Measurements from ENCODE around the gene CDH13. TPM values are rescaled to one million over a fixed set of nuclear protein-coding genes. Genes with fewer than 3 reads are reported as not detected.

CDH13 gene
- total and polyA plus RNA-seq, 2 donors (not counting 3 experiments of a cell fraction or from before 2014, with no cell fraction given) = 96.6 to 124 TPM

GRCh38 chr16:82736224-82736623 is 109.5 kb downstream of the CDH13 start:
- no peak overlapping the region for H3K27ac ChIP-seq (ENCODE audit: insufficient read depth, low read depth, low read length)
- intact Hi-C loops (cut with micrococcal nuclease) (no loop called here), dilution Hi-C loops (cut with MboI; ENCODE audit: extremely low pct_ligation_motif_present, low sequenced_read_pairs) (no loop called here)
- H3K4me2 ChIP-seq (ENCODE audit: insufficient read depth, low read length) = no peak overlapping the region
- H3K27me3 ChIP-seq (ENCODE audit: control insufficient read depth in 2 of 2, insufficient read depth in 2 of 2, low read length in 2 of 2) = no peaks in the 10 kb centered on the region
- TF ChIP-seq POLR2AphosphoS5 (IDR thresholded peaks at IDR 0.05; ENCODE audit: insufficient read depth, low read depth, low read length) (no peak), POLR2A (IDR thresholded peaks at IDR 0.05; ENCODE audit: low read depth, low read length) (no peak), FOS (IDR thresholded peaks at IDR 0.05; ENCODE audit: borderline replicate concordance, insufficient read depth, low read length) (no peak), GATA2 (IDR thresholded peaks at IDR 0.05; ENCODE audit: insufficient read depth, insufficient read length, low read depth, low read length) (no peak), MYC (IDR thresholded peaks at IDR 0.05; ENCODE audit: low read depth, low read length) (no peak), CTCF (IDR thresholded peaks at IDR 0.05; ENCODE audit: extremely low read depth in 1 of 2, insufficient read depth in 1 of 2, low read depth in 1 of 2, low read length in 2 of 2) (no peak), JUN (IDR thresholded peaks at IDR 0.05; ENCODE audit: borderline replicate concordance, insufficient read depth, insufficient read length, low read depth) (no peak), MAX (IDR thresholded peaks at IDR 0.05; ENCODE audit: insufficient read depth, insufficient read length) (no peak), EZH2 (IDR thresholded peaks at IDR 0.05; ENCODE audit: borderline replicate concordance, low read depth, low read length, severe bottlenecking) (no peak)
- H3K9me1 ChIP-seq (replicated peaks; ENCODE audit: control insufficient read depth, extremely low read depth, insufficient read depth, low read length) = no peaks in the 10 kb centered on the region
- H3K36me3 ChIP-seq (ENCODE audit: control insufficient read depth in 2 of 2, extremely low read depth in 1 of 2, insufficient read depth in 2 of 2, low read length in 2 of 2) = no peaks in the 10 kb centered on the region
- CTCF ChIA-PET = interaction anchor here (0.7 to 2.2 kb wide), 3 partner anchors 9 to 106 kb away, joined by 3 to 5 read pairs (median 4); no protein-coding TSS in a partner anchor
- POLR2A ChIA-PET = no interaction called here
- no peaks in the 10 kb centered on the region for H3K79me2 ChIP-seq (ENCODE audit: control insufficient read depth, insufficient read depth, low read length)
- no peaks in the 10 kb centered on the region for H3K4me1 ChIP-seq (ENCODE audit: control insufficient read depth, extremely low read depth, insufficient read depth, low read length)
- H2AFZ ChIP-seq (ENCODE audit: low read depth, low read length) = no peak overlapping the region
- no peaks in the 10 kb centered on the region for H3K9me3 ChIP-seq (replicated peaks; ENCODE audit: control insufficient read depth, insufficient read depth, low read length)
- H4K20me1 ChIP-seq (replicated peaks; ENCODE audit: control insufficient read depth, extremely low read depth, insufficient read depth, low read length) = peaks cover 2% of the 10 kb centered on the region
- no peak overlapping the region for H3K4me3 ChIP-seq (replicated peaks in 1 of 3; ENCODE audit: insufficient read depth in 1 of 3, low read depth in 1 of 3, low read length in 3 of 3)
- no TSS peak for BruUV-seq (replicated peaks)
- no peak overlapping the region for H3K9ac ChIP-seq (replicated peaks; ENCODE audit: extremely low read depth, insufficient read depth, low read length)
- DNase-seq (ENCODE audit: low read depth, low spot score) (no peak), FAIRE-seq (no peak)

All from endothelial cell of umbilical vein (primary cell).